HUES6 (cell line): Measurements from ENCODE around the gene SMARCA4.
"Not testable (repeated sequence)": the region's sequence is repeated elsewhere in the genome, so short reads cannot be mapped to it uniquely, and the experiment has no call there.

Source experiments
- H3K27ac ChIP-seq: 2 replicates; pipeline ENCODE4 v1.7.0; 2013; ENCODE audit warnings: low read depth, mild to moderate bottlenecking, low read length, inconsistent platforms
- H3K27me3 ChIP-seq: 2 replicates; pipeline ENCODE4 v1.6.1; 2013; ENCODE audit warnings: low read length; ENCODE audit not compliant: control insufficient read depth, insufficient read depth
- H3K36me3 ChIP-seq: 2 replicates; pipeline ENCODE4 v1.6.1; 2013; ENCODE audit warnings: low read length; ENCODE audit not compliant: control insufficient read depth, insufficient read depth
- H3K4me1 ChIP-seq: 2 replicates; pipeline ENCODE4 v1.6.1; 2013; ENCODE audit warnings: low read length; ENCODE audit not compliant: control insufficient read depth, insufficient read depth
- H3K4me3 ChIP-seq: 2 replicates; pipeline ENCODE4 v1.5.1; 2013; ENCODE audit warnings: low read depth, low read length
- H3K9ac ChIP-seq: one replicate; pipeline ENCODE4 v1.6.1; 2013; ENCODE audit warnings: mild to moderate bottlenecking, low read length
- H3K9me3 ChIP-seq: 2 replicates; pipeline ENCODE4 v1.6.1; 2013; ENCODE audit warnings: low read depth, low read length; ENCODE audit not compliant: control insufficient read depth, insufficient read depth

The SMARCA4 gene

DNA sequence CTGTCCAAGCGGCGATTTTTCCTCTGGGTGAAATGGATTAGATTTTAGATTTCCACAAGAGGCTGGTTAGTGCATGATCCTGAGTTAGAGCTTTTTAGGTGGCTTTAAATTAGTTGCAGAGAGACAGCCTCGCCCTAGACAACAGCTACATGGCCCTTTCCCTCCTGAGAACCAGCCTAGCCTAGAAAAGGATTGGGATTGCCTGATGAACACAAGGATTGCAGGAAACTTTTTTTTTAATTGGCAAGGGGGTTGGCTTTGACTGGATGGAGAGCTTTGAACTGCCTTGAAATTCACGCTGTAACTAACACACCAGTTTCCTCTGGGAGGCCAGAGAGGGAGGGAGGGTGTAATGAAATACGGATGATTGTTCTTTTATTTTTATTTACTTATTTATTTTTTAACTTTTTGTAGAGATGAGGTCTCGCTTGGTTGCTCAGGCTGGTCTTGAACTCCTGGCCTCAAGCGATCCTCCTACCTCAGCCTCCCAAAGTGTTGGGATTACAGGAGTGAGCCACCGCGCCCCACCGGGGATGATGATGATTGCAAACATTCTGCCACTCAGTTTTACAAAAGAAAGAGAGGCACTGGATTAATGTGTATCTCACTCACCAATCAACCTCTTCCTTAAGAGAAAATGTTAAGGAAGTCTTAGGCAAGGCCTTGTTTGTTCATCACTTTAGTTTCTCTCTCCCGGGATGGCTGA, 130.3 kb downstream of the SMARCA4 start:
- Histone ChIP-seq H3K27ac (peak overlapping the region; percentile 96), H3K9me3 (no peaks in the 10 kb centered on the region), H3K4me1 (peaks cover 26% of the 10 kb centered on the region), H3K27me3 (no peaks in the 10 kb centered on the region), H3K9ac (peak overlapping the region; percentile 99), H3K4me3 (peak overlapping the region; percentile 97), H3K36me3 (peaks cover 50% of the 10 kb centered on the region)

- Histone ChIP-seq H3K27ac (peak overlapping the region; percentile 80), H3K9ac (peak overlapping the region; percentile 99)
Observed at GRCh38 chr19:11091703-11092153, 130.9 kb downstream of the SMARCA4 start.

DNA sequence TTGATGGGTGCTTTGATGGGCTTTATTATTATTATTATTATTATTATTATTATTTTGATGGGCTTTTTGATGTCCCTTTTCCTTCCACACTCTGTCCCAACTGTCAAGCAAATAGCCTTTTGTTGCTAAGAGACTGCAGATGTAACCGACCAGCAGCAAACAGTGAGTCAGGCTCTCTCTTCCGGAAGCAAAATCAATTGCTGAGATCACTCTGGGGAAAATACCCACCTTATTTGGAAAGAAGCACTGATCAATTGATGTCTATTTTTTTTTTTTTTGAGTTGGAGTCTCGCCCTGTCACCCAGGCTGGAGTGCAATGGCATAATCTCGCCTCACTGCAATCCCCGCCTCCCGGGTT, 131.3 kb downstream of the SMARCA4 start:
- no peaks in the 10 kb centered on the region for H3K9me3 ChIP-seq
- peaks cover 26% of the 10 kb centered on the region for H3K4me1 ChIP-seq
- H3K9ac ChIP-seq, result peak overlapping the region; percentile 59
- peak overlapping the region; percentile 97; the same call in 1 of the 2 replicates for H3K4me3 ChIP-seq
- H3K27ac ChIP-seq, result peak overlapping the region; percentile 66; the same call in 1 of the 2 replicates
- no peaks in the 10 kb centered on the region for H3K27me3 ChIP-seq
- H3K36me3 ChIP-seq, result peaks cover 58% of the 10 kb centered on the region

More at GRCh38 chr19:11091703-11092153, 130.9 kb downstream of the SMARCA4 start:
- Histone ChIP-seq H3K27me3 (no peaks in the 10 kb centered on the region), H3K36me3 (peaks cover 56% of the 10 kb centered on the region), H3K9me3 (no peaks in the 10 kb centered on the region), H3K4me3 (peak overlapping the region; percentile 97), H3K4me1 (peaks cover 26% of the 10 kb centered on the region)

DNA sequence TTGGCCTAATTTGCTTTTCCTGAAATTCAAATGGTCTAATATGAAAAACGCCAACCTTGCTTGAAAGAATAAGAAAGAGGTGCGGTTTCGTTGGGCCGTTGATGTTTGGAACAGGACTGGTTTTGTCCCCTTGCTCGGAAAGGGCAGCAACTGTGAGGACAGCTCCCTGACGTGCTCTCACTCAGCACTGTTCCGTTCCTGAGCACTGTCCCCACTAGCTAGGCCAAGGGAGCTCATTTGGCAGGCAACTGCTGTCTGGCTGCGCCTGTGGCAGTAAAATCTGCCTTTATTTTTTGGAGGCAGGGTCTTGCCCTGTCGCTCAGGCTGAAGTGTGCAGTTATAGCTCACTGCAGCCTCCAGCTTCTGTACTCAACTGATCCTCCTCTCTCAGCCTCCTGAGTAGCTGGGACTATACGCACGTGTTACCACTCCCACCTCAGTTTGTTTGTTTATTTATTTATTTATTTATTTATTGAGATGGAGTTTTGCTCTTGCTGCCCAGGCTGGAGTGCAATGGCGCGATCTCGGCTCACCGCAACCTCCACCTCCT, 132.9 kb downstream of the SMARCA4 start:
- Histone ChIP-seq H3K4me3 (no peak overlapping the region), H3K9me3 (no peaks in the 10 kb centered on the region), H3K4me1 (peaks cover 21% of the 10 kb centered on the region), H3K36me3 (peaks cover 74% of the 10 kb centered on the region), H3K27ac (no peak overlapping the region), H3K9ac (no peak overlapping the region), H3K27me3 (no peaks in the 10 kb centered on the region)

DNA sequence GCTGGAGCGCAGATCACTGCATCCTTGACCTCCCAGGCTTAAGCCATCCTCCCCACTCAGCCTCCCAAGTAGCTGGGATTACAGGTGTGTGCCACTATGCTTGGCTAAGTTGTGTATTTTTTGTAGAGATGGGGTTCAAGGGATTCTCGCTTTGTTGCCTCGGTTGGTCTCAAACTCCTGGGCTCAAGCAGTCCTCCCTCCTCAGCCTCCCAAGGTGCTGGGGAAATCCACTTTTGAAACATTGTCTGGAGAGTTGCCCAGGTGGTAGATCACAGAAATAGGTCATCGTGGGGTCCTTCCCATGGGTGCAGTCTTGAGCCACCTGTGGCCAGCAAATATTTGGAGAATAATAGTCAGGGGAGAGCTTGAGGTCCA, 133.7 kb downstream of the SMARCA4 start:
- Histone ChIP-seq H3K9me3 (no peaks in the 10 kb centered on the region), H3K4me3 (no peak overlapping the region), H3K36me3 (peaks cover 82% of the 10 kb centered on the region), H3K27me3 (no peaks in the 10 kb centered on the region), H3K4me1 (peaks cover 19% of the 10 kb centered on the region; the same call in 1 of the 2 replicates), H3K9ac (no peak overlapping the region), H3K27ac (peak overlapping the region; percentile 58; the same call in 1 of the 2 replicates)

DNA sequence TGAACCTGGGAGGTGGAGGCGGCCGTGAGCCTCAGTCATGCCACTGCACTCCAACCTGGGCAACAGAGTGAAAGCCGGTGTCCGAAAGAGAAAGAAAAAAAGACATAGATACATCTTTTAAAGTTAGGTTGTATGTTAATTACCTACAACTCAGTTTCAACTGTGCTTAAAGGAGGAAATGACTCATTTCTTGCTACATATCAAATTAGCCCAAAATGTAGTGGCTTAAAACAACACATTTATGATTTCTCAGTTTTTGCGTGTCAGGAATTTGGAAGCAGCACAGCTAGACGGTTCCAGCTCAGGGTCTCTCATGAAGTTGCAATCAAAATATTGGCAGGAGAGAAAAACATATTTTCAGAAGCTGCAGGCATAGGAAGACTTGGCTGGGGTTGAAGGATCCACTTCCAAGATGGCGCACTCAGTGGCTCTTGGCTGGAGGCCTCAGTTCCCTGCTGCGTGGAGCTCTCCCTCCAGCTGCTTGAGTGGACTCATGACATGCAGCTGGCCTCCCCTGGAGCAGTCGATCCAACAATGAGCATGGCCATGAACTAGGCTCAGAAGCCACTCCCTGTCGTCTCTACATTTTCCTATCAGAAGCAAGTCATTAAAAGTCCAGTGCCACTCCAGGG, 135.5 kb downstream of the SMARCA4 start:
- H3K27ac ChIP-seq, result no peak overlapping the region
- no peaks in the 10 kb centered on the region for H3K27me3 ChIP-seq
- H3K4me1 ChIP-seq, result peaks cover 19% of the 10 kb centered on the region; the same call in 1 of the 2 replicates
- H3K9me3 ChIP-seq, result no peaks in the 10 kb centered on the region
- no peak overlapping the region for H3K4me3 ChIP-seq
- peaks cover 91% of the 10 kb centered on the region for H3K36me3 ChIP-seq
- H3K9ac ChIP-seq, result no peak overlapping the region

DNA sequence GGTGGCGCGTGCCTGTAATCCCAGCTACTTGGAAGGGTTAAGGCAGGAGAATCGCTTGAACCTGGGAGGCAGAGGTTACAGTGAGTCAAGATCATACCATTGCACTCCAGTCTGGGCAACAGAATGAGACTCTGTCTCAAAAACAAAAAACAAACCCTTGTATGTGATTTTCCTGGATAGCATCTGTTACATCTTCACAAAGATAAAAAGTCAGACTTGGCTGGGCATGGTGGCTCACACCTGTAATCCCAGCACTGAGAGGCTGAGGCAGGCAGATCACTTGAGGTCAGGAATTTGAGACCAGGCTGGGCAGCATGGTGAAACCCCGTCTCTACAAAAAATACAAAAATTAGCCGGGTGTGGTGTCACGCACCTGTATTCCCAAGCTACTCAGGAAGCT, 136.5 kb downstream of the SMARCA4 start:
- H3K36me3 ChIP-seq, result peaks cover 90% of the 10 kb centered on the region
- peaks cover 13% of the 10 kb centered on the region; the same call in 1 of the 2 replicates for H3K4me1 ChIP-seq
- H3K9ac ChIP-seq, H3K27ac ChIP-seq, H3K4me3 ChIP-seq, H3K27me3 ChIP-seq, H3K9me3 ChIP-seq: not testable (repeated sequence)

- Histone ChIP-seq H3K4me1 (peaks cover 9% of the 10 kb centered on the region; the same call in 1 of the 2 replicates), H3K36me3 (peaks cover 92% of the 10 kb centered on the region), H3K9me3 (no peaks in the 10 kb centered on the region), H3K27me3 (no peaks in the 10 kb centered on the region), H3K4me3 (no peak overlapping the region), H3K27ac (no peak overlapping the region), H3K9ac (no peak overlapping the region)
Observed at GRCh38 chr19:11098327-11098726, 137.5 kb downstream of the SMARCA4 start.

GRCh38 chr19:11098861-11099260, 138.0 kb downstream of the SMARCA4 start:
- Histone ChIP-seq H3K4me1 (peaks cover 9% of the 10 kb centered on the region; the same call in 1 of the 2 replicates), H3K9me3 (no peaks in the 10 kb centered on the region), H3K9ac (no peak overlapping the region), H3K4me3 (no peak overlapping the region), H3K27ac (no peak overlapping the region), H3K36me3 (peaks cover 92% of the 10 kb centered on the region), H3K27me3 (no peaks in the 10 kb centered on the region)

GRCh38 chr19:11100049-11100448, 139.2 kb downstream of the SMARCA4 start:
- Histone ChIP-seq H3K9me3 (no peaks in the 10 kb centered on the region), H3K27me3 (no peaks in the 10 kb centered on the region), H3K27ac (no peak overlapping the region), H3K4me3 (no peak overlapping the region), H3K9ac (no peak overlapping the region), H3K4me1 (0 out of 2 replicates have a peak, but pooled peaks cover under 1% of the 10 kb centered on the region), H3K36me3 (peaks cover 92% of the 10 kb centered on the region)

DNA sequence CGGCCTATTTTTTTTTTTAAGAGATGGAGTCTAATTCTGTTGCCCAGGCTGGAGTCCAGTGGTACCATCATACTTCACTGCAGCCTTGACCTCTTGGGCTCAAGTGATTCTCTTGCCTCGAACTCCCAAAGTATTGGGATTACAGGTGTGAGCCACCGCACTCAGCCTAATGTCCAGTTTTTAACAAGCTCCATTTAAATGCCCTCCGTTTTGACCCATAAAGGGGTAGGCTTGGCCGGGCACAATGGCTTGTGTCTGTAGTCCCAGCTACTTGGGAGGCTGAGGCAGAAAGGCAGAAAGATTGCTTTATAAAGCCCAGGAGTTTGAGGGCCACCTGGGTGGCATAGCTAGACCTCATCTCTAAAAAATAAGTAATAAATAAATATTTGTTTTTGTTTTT, 140.2 kb downstream of the SMARCA4 start:
- H3K4me1 ChIP-seq, result no peaks in the 10 kb centered on the region
- no peaks in the 10 kb centered on the region for H3K27me3 ChIP-seq
- H3K27ac ChIP-seq, result no peak overlapping the region
- H3K9ac ChIP-seq, result no peak overlapping the region
- peaks cover 93% of the 10 kb centered on the region for H3K36me3 ChIP-seq
- H3K9me3 ChIP-seq, result no peaks in the 10 kb centered on the region
- no peak overlapping the region for H3K4me3 ChIP-seq
